ENCODE data around the gene KEAP1. TPM values are rescaled to one million over a fixed set of nuclear protein-coding genes. Genes with fewer than 3 reads are reported as not detected.

KEAP1 gene
- total and polyA plus RNA-seq, 9 of the 15 experiments (the other 6 are each of a cell fraction or from before 2014, with no cell fraction given), result 2.1 to 95.6 (median 64.3) TPM

DNA sequence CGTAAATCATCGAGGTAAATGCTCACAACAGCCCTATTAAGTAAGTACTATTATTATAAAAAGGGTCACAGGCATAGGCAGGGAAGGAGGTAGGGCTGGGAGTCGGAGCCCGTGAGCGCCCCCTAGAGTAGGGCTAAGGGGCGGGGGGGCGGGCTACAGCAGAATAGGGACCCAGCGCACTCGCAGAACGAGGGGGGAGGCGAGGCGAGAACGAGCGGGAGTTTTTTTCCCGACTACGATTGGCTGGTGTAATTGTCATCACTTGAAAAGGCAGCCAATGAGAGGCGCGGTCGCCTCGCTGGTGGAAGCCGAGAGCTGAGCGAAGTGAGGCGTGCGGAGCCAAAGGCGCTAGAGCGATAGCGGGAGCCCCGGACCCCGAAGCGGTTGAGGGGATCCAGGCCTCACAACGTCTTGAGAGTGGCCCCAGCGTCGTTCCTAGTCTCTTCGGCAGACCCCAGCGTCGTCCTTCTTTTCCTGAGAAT is 24.2 kb downstream of the KEAP1 start (continued):
- TF ChIP-seq JUN (IDR thresholded peaks at IDR 0.05; ENCODE audit: borderline replicate concordance, low read depth, low read length), result peak; percentile 24; the same call in 1 of the 2 replicates
- no peak for TF ChIP-seq JUN (CRISPR knock-in tag; IDR thresholded peaks at IDR 0.05; ENCODE audit: borderline replicate concordance)
- no peak for TF ChIP-seq RUNX1 (IDR thresholded peaks at IDR 0.05; ENCODE audit: low read depth)
- no peak for TF ChIP-seq PCBP2 (IDR thresholded peaks at IDR 0.05; ENCODE audit: low read depth, low read length, poor library complexity, severe bottlenecking)
- TF ChIP-seq ELF4 (CRISPR knock-in tag; IDR thresholded peaks at IDR 0.05), result no peak
- TF ChIP-seq RBM17 (IDR thresholded peaks at IDR 0.05; ENCODE audit: borderline replicate concordance, low read depth, low read length), result no peak
- no peak for TF ChIP-seq POLR2B (IDR thresholded peaks at IDR 0.05; ENCODE audit: low read depth, partially characterized antibody)
- no peak for TF ChIP-seq MYNN (IDR thresholded peaks at IDR 0.05)
- no peak for TF ChIP-seq MYNN (CRISPR knock-in tag; IDR thresholded peaks at IDR 0.05)
- no peak for TF ChIP-seq HNRNPK (IDR thresholded peaks at IDR 0.05; ENCODE audit: low read depth, low read length, poor library complexity, severe bottlenecking)
- TF ChIP-seq GTF2E2 (tag; IDR thresholded peaks at IDR 0.05), result no peak
- TF ChIP-seq ESRRB (CRISPR knock-in tag; IDR thresholded peaks at IDR 0.05; ENCODE audit: borderline replicate concordance), result no peak
- no peak for TF ChIP-seq DIDO1 (tag; IDR thresholded peaks at IDR 0.05; ENCODE audit: low read depth)
- TF ChIP-seq, protein P1, sequence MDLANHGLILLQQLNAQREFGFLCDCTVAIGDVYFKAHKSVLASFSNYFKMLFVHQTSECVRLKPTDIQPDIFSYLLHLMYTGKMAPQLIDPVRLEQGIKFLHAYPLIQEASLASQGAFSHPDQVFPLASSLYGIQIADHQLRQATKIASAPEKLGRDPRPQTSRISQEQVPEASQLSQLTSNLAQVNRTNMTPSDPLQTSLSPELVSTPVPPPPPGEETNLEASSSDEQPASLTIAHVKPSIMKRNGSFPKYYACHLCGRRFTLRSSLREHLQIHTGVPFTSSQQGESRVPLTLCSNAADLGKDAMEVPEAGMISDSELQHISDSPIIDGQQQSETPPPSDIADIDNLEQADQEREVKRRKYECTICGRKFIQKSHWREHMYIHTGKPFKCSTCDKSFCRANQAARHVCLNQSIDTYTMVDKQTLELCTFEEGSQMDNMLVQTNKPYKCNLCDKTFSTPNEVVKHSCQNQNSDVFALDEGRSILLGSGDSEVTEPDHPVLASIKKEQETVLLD (IDR thresholded peaks at IDR 0.05), result no peak
- TF ChIP-seq SIX5 (IDR thresholded peaks at IDR 0.05; ENCODE audit: borderline replicate concordance in 1 of 2, insufficient read depth in 1 of 2, low read depth in 1 of 2, low read length in 2 of 2), result no peak
- no peak for TF ChIP-seq ETV5 (CRISPR knock-in tag; IDR thresholded peaks at IDR 0.05; ENCODE audit: low read depth)
- no peak for TF ChIP-seq ZNF23 (CRISPR knock-in tag; IDR thresholded peaks at IDR 0.05)
- TF ChIP-seq MECOM (CRISPR knock-in tag; IDR thresholded peaks at IDR 0.05), result no peak
- TF ChIP-seq HOMEZ (CRISPR knock-in tag; IDR thresholded peaks at IDR 0.05), result no peak
- 0 out of 2 replicates have a peak, but pooled peaks have one; percentile 32 for TF ChIP-seq JUND (IDR thresholded peaks at IDR 0.05; ENCODE audit: borderline replicate concordance, low read depth, low read length)
- no peak for TF ChIP-seq JUND (tag; IDR thresholded peaks at IDR 0.05; ENCODE audit: borderline replicate concordance, low read depth, low read length)
- no peak for TF ChIP-seq MEF2D (tag; conservative IDR thresholded peaks at IDR 0.05; ENCODE audit: low read depth)
- no peak for TF ChIP-seq ZNF280A (IDR thresholded peaks at IDR 0.05; ENCODE audit: low read depth, partially characterized antibody)
- TF ChIP-seq SREBF1 (IDR thresholded peaks at IDR 0.05; ENCODE audit: borderline replicate concordance, low read depth, low read length), result no peak
- TF ChIP-seq CBFA2T3 (IDR thresholded peaks at IDR 0.05), result no peak
- no peak for TF ChIP-seq TRIM28 (IDR thresholded peaks at IDR 0.05)

Data from K562 (cell line).